Measurements from ENCODE around the gene GOLGA6L9.
"Not testable (repeated sequence)": the region's sequence is repeated elsewhere in the genome, so short reads cannot be mapped to it uniquely, and the experiment has no call there.

Gene GOLGA6L9

GRCh38 chr15:82472269-82472982 is 42.8 kb downstream of the GOLGA6L9 start:
- DNase-seq, result not testable (repeated sequence)

GRCh38 chr15:82474596-82475325 is 45.1 kb downstream of the GOLGA6L9 start:
- DNase-seq, result not testable (repeated sequence)

- not testable (repeated sequence) for DNase-seq
Measured at GRCh38 chr15:82475345-82475967, 45.8 kb downstream of the GOLGA6L9 start.

- not testable (repeated sequence) for DNase-seq
Measured at GRCh38 chr15:82476697-82477342, 47.2 kb downstream of the GOLGA6L9 start.

GRCh38 chr15:82477343-82478057 is 47.9 kb downstream of the GOLGA6L9 start:
- not testable (repeated sequence) for DNase-seq

Data from activated T-cell treated with anti-CD3 and anti-CD28 coated beads, Interleukin-2, amount 50 U/mL, for 1 hour (primary cell).